Heart left ventricle (tissue), 16 donors: Measurements from ENCODE around the gene AFF1. TPM values are rescaled to one million over a fixed set of nuclear protein-coding genes. Genes with fewer than 3 reads are reported as not detected.
A peak's percentile ranks its signal among the peaks of the same experiment; 100 is the strongest.

Experiments
- ATAC-seq, 4 donors: fragments of 200-7000 bp; cut with Tn5 transposase; one replicate each; pipeline ENCODE4 v1.9.1; 2020 to 2022; ENCODE audit warnings: moderate library complexity in 4 of 4, mild to moderate bottlenecking in 3 of 4, moderate number of reproducible peaks in 1 of 4
- DNase-seq, 5 donors: peaks; one replicate each; pipeline ENCODE4 v3.0.0-alpha.2; 2020
- H3K27ac ChIP-seq, 12 donors: fragments of 200-600 bp; sonication (generic) in 4 of 12; one replicate each; pipeline versions ENCODE4 v1.5.0 to v1.8.0; 2016 to 2022; ENCODE audit warnings: mild to moderate bottlenecking in 2 of 12
- H3K27me3 ChIP-seq, 9 donors: fragments of 200-600 bp; sonication (generic) in 2 of 9; one replicate each; pipeline versions ENCODE4 v1.5.1 to v1.8.0; 2016 to 2022; ENCODE audit warnings: mild to moderate bottlenecking in 3 of 9
- H3K36me3 ChIP-seq, 9 donors: fragments of 200-600 bp; sonication (generic) in 2 of 9; one replicate each; pipeline versions ENCODE4 v1.5.0 to v1.8.0; 2018 to 2022; ENCODE audit warnings: mild to moderate bottlenecking in 2 of 9
- H3K4me1 ChIP-seq, 12 donors: fragments of 200-600 bp; sonication (generic) in 4 of 12; one replicate each; pipeline versions ENCODE4 v1.5.0 to v1.8.0; 2016 to 2022; ENCODE audit warnings: mild to moderate bottlenecking in 3 of 12
- H3K4me3 ChIP-seq, 12 donors: fragments of 200-600 bp; sonication (generic) in 4 of 12; one replicate each; pipeline versions ENCODE4 v1.5.0 to v1.8.0; 2017 to 2022; ENCODE audit warnings: mild to moderate bottlenecking in 9 of 12, moderate library complexity in 4 of 12
- H3K9me3 ChIP-seq, 12 donors: fragments of 200-600 bp; sonication (generic) in 4 of 12; one replicate each; pipeline versions ENCODE4 v1.5.0 to v1.8.0; 2016 to 2022; ENCODE audit warnings: mild to moderate bottlenecking in 1 of 12
- POLR2A ChIP-seq, 2 donors: fragments of 450-650 bp; IDR thresholded peaks; one replicate each; pipeline ENCODE4 v1.6.1; 2017; ENCODE audit warnings: antibody characterized with exemption in 2 of 2, mild to moderate bottlenecking in 2 of 2, moderate library complexity in 2 of 2
- WGBS, 4 donors: extraction: QIAGEN DNeasy Blood & Tissue Kit in 2 of 4; methylation state at CpG; one replicate each; pipeline versions ENCODE4 v1.1.5 to v1.1.7; 2013 to 2018; 5-methylcytosine and 5-hydroxymethylcytosine counted together
- intact Hi-C, 10 donors: fragments of 100-400 bp; cut with DNase I; formaldehyde crosslinking; loops; one replicate each; pipeline versions ENCODE4 v1.11.1 to v1.14.2; 2022
- polyA plus RNA-seq, 2 donors: library from polyadenylated mRNA; stranded (reverse); fragments of 200-250 nt; gene quantifications; one replicate each; pipeline ENCODE4 v1.2.3, GENCODE V29; 2013
- total RNA-seq, 9 donors: library from RNA; depleted of rRNA in 2 of 9; stranded (reverse); fragments of >200 nt in 2 of 9; fragmentation: NEBNext Ultra II Directional in 3 of 9; extraction: Animal tissue kit (Norgen Biotek cat#: 25700) in 3 of 9; gene quantifications; one replicate each; pipeline versions ENCODE4 v1.1.0 to v1.2.4, GENCODE V29; 2016 to 2023
- TF ChIP-seq, protein P1 (sequence below), 12 donors: fragments of 200-600 bp; sonication (generic) in 4 of 12; IDR thresholded peaks; one replicate each; pipeline versions ENCODE4 v1.5.0 to v1.8.0; 2018 to 2022; ENCODE audit warnings: antibody characterized with exemption in 12 of 12, mild to moderate bottlenecking in 5 of 12
- donor health status: ischemic (EF 13 %, LVEDD 7.1; RV severe dilation, severe dysfunction).
- donor health status: healthy with polysubstance abuse.
- donor health status: DM: no; HTN: yes; CAD: no.
- donor health status: DM: no; HTN: no; CAD: no.
- donor health status: ischemic (EF 25% LVEDD 6.9; RV normal size, moderate dysfunction).
- donor health status: ischemic (EF 25% LVEDD 5.7; RV mildly dilated, moderate dysfunction).
- donor health status: healthy.
- donor health status: DM: yes; HTN: yes; CAD: no.
- donor health status: ischemic (EF 35%, LVEDD 5.7; RV mildly dilated, moderate dysfunction).
- donor health status: nonischemic (EF 11% LVEDD 7.7; RV severe dilation, severe dysfunction).
- donor health status: DM: yes; HTN: yes; CAD: no.
- donor health status: PGD.
- donor health status: ischemic (EF 29% LVEDD 5.4; RV normal size, mild dysfunction).
- donor health status: nonischemic (EF 23%, LVEDD 6.1; RV moderate dilation, normal function).

Gene AFF1
- total and polyA plus RNA-seq, 11 donors: 51.8 to 96.5 (median 72.8) TPM

DNA sequence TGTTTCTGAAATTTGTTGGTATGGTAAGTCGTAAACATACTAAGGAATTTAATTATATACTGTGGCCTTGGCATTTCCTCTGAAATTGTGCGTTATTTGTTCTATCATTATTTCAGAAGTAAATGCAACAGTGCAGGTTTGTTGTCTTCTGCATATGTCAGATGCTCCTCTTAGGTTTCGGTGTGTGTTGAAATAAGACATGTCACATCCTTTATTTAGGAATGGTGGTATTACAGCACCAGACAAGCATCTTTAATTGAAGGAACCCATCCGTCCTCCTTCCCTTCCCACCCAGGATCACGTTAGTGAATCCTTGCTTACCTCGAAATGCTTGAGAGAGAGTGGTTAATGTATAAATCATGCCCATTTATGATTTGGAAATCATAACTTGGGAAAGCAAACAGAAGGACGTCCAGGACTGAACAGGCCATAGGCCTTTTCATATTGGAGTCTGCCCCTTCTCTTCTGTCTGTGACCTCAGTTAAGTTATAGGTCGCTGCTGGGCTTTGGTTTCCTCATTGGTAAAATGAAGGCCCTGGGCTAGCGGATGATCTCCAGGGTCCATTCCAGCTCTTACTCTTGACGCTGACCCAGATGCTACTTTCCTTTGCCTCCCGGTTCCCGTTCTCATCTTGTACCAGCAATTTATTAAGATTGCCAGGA is 151.5 kb downstream of the AFF1 start:
- H3K4me1 ChIP-seq: peaks cover 0 to 72% (median 42%) of the 10 kb centered on the region in 12 donors
- intact Hi-C loops: no loop called here

GRCh38 chr4:87087015-87087414 is 152.2 kb downstream of the AFF1 start:
- ATAC-seq (peak in 1 of 4 donors; percentile 9), DNase-seq (no peak)
- Histone ChIP-seq H3K36me3 (peaks cover 0 to 48% (median 30%) of the 10 kb centered on the region in 9 donors), H3K4me3 (no peak overlapping the region), H3K9me3 (no peaks in the 10 kb centered on the region), H3K4me1 (peaks cover 0 to 67% (median 35%) of the 10 kb centered on the region in 12 donors), H3K27me3 (no peaks in the 10 kb centered on the region), H3K27ac (peak overlapping the region in 3 of 12 donors; percentile 21 to 50 (median 39))
- intact Hi-C loops: no loop called here
- WGBS, 4 donors: 56 to 80% (median 63%) methylated on average over 1 of the region's 1 CpG
- TF ChIP-seq, protein P1, sequence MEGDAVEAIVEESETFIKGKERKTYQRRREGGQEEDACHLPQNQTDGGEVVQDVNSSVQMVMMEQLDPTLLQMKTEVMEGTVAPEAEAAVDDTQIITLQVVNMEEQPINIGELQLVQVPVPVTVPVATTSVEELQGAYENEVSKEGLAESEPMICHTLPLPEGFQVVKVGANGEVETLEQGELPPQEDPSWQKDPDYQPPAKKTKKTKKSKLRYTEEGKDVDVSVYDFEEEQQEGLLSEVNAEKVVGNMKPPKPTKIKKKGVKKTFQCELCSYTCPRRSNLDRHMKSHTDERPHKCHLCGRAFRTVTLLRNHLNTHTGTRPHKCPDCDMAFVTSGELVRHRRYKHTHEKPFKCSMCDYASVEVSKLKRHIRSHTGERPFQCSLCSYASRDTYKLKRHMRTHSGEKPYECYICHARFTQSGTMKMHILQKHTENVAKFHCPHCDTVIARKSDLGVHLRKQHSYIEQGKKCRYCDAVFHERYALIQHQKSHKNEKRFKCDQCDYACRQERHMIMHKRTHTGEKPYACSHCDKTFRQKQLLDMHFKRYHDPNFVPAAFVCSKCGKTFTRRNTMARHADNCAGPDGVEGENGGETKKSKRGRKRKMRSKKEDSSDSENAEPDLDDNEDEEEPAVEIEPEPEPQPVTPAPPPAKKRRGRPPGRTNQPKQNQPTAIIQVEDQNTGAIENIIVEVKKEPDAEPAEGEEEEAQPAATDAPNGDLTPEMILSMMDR (IDR thresholded peaks at IDR 0.05): no peak

More for the DNA sequence above, 151.5 kb downstream of the AFF1 start:
- WGBS, 4 donors: 93 to 98% (median 97%) methylated on average over 12 of the region's 12 CpGs
- peak overlapping the region in 1 of 12 donors; percentile 2 for H3K27ac ChIP-seq
- H3K36me3 ChIP-seq: peaks cover 0 to 41% (median 22%) of the 10 kb centered on the region in 9 donors
- no peaks in the 10 kb centered on the region for H3K27me3 ChIP-seq
- no peaks in the 10 kb centered on the region for H3K9me3 ChIP-seq
- no peak for TF ChIP-seq POLR2A (IDR thresholded peaks at IDR 0.05)
- TF ChIP-seq, protein P1 (IDR thresholded peaks at IDR 0.05): no peak
- no peak overlapping the region for H3K4me3 ChIP-seq
- DNase-seq: no peak
- no peak for ATAC-seq

- peaks cover 0 to 52% (median 31%) of the 10 kb centered on the region in 9 donors for H3K36me3 ChIP-seq
These were observed 152.6 kb downstream of the AFF1 start for GRCh38 chr4:87087420-87087819.

GRCh38 chr4:87088186-87088585 is 153.4 kb downstream of the AFF1 start:
- no peak overlapping the region for H3K4me3 ChIP-seq
- 93 to 95% (median 95%) methylated on average over 8 of the region's 8 CpGs for WGBS, 4 donors
- DNase-seq: no peak
- no peaks in the 10 kb centered on the region for H3K27me3 ChIP-seq
- H3K9me3 ChIP-seq: no peaks in the 10 kb centered on the region
- no peak for TF ChIP-seq POLR2A (IDR thresholded peaks at IDR 0.05)
- H3K27ac ChIP-seq: peak overlapping the region in 1 of 12 donors; percentile 39
- intact Hi-C loops: no loop called here
- peaks cover 0 to 52% (median 31%) of the 10 kb centered on the region in 9 donors for H3K36me3 ChIP-seq
- ATAC-seq: no peak
- H3K4me1 ChIP-seq: peaks cover 0 to 67% (median 33%) of the 10 kb centered on the region in 12 donors

More at GRCh38 chr4:87087420-87087819, 152.6 kb downstream of the AFF1 start:
- peak overlapping the region in 3 of 12 donors; percentile 21 to 50 (median 39) for H3K27ac ChIP-seq
- no peak overlapping the region for H3K4me3 ChIP-seq
- peak in 3 of 4 donors; percentile 31 to 38 (median 36) for ATAC-seq
- no peak for DNase-seq
- intact Hi-C loops: no loop called here
- H3K9me3 ChIP-seq: no peaks in the 10 kb centered on the region
- WGBS, 4 donors: 32 to 62% (median 48%) methylated on average over 1 of the region's 1 CpG
- peaks cover 0 to 67% (median 33%) of the 10 kb centered on the region in 12 donors for H3K4me1 ChIP-seq
- H3K27me3 ChIP-seq: no peaks in the 10 kb centered on the region
- no peak for TF ChIP-seq POLR2A (IDR thresholded peaks at IDR 0.05)
- TF ChIP-seq, protein P1 (IDR thresholded peaks at IDR 0.05): no peak
